IPS-20b (cell line): ENCODE results near the gene ENDOD1.

ENCODE experiments used
- H3K27ac ChIP-seq: one replicate; pipeline ENCODE4 v1.5.1; 2013; ENCODE audit warnings: low read length
- H3K27me3 ChIP-seq: 2 replicates; pipeline ENCODE4 v1.6.1; 2013; ENCODE audit warnings: mild to moderate bottlenecking, low read length, inconsistent platforms; ENCODE audit not compliant: insufficient read depth
- H3K36me3 ChIP-seq: 2 replicates; pipeline ENCODE4 v1.6.1; 2013; ENCODE audit warnings: low read depth, mild to moderate bottlenecking, inconsistent platforms, low read length, moderate library complexity; ENCODE audit not compliant: insufficient read depth
- H3K4me1 ChIP-seq: 2 replicates; pipeline ENCODE4 v1.6.1; 2013; ENCODE audit warnings: mild to moderate bottlenecking, control low read depth, inconsistent platforms, low read length, moderate library complexity; ENCODE audit not compliant: insufficient read depth
- H3K4me3 ChIP-seq: 2 replicates; pipeline ENCODE4 v1.5.1; 2013; ENCODE audit warnings: mild to moderate bottlenecking, low read length, inconsistent platforms
- H3K9ac ChIP-seq: 2 replicates; pipeline ENCODE4 v1.6.1; 2013; ENCODE audit warnings: low read depth, mild to moderate bottlenecking, inconsistent platforms, low read length, moderate library complexity
- H3K9me3 ChIP-seq: 2 replicates; pipeline ENCODE4 v1.6.1; 2013; ENCODE audit warnings: mild to moderate bottlenecking, low read depth, low read length, inconsistent platforms; ENCODE audit not compliant: insufficient read depth

The ENDOD1 gene

DNA sequence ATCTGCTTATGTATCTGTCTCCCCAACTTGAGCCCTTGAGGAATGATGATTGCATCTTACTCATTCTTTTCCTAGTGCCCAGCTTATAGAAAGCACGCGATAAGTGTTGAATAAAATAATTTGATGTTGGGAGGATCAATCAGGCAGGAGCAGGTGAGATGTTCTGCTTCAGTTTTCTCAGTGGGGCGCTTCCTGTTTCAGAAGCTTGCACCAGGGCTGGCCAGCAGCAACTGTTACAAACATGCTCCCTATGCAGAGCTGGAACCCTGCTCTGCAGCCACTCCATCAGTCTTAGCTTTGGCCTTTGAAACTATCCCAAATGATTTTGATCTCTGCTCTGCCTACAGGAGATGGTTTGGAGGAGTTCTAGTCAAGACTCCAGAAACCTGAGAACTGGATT, 3.9 kb downstream of the ENDOD1 start:
- Histone ChIP-seq H3K9me3 (no peaks in the 10 kb centered on the region), H3K36me3 (no peaks in the 10 kb centered on the region), H3K27ac (no peak overlapping the region), H3K9ac (no peak overlapping the region), H3K4me1 (peaks cover 14% of the 10 kb centered on the region; the same call in 1 of the 2 replicates), H3K27me3 (peaks cover 40% of the 10 kb centered on the region), H3K4me3 (no peak overlapping the region)

DNA sequence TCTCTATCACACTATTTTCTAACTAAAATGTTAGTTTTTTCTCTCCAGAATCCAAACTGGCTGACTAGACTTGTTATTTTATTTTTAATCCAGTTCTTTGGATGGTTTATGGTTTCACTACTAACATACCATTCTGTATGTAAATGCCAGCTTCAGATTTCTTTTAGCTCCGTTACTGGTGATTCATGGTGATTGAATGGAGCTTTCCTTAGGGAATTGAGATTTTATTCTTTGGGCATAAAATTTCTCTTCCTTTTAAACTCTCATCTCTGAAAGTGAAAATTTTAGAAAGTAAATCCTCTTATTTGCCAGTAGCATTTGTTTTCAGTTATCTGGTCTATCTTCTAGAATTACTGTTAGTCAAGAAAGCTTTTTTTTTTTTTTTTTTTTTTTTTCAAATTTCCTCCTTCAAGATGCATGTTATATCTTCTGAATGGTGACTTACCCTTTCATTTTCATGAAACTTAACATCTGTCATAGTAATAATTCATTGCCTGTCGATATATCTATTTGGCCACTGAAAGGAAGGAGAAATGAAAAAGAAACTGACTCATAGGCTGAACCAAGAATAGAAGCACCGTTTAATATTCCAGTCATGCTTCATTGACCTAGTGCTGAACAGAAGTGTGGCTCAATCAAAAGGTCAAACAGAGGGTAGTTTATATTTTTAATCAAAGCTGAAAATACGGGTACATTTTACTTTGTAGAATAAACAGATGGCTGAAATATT, 6.4 kb downstream of the ENDOD1 start:
- Histone ChIP-seq H3K27me3 (peaks cover 18% of the 10 kb centered on the region), H3K9ac (no peak overlapping the region), H3K4me3 (no peak overlapping the region), H3K4me1 (peaks cover 7% of the 10 kb centered on the region; the same call in 1 of the 2 replicates), H3K9me3 (no peaks in the 10 kb centered on the region), H3K27ac (no peak overlapping the region), H3K36me3 (no peaks in the 10 kb centered on the region)

DNA sequence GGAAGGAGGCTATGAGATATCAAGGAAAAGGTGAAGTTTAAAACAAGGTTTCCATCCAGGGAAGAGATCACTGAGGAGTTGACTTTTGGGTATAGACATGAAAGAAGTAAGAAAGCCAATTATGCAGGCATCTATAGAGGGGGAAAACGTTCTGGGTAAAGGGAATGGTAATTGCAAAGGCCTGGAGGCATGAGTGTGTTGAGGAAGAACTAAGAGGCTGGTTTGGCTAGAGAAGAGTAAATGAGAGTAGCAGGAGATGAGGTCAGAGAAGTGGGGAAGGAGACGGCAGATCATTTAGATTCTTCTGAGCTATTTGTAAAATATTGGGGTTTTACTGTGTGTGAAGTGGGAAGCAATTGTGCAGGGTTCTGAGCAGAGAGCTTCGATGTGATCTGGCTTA, 7.6 kb downstream of the ENDOD1 start:
- Histone ChIP-seq H3K9me3 (no peaks in the 10 kb centered on the region), H3K36me3 (no peaks in the 10 kb centered on the region), H3K4me3 (no peak overlapping the region), H3K27ac (no peak overlapping the region), H3K27me3 (peaks cover 6% of the 10 kb centered on the region), H3K9ac (no peak overlapping the region), H3K4me1 (peaks cover 7% of the 10 kb centered on the region; the same call in 1 of the 2 replicates)

DNA sequence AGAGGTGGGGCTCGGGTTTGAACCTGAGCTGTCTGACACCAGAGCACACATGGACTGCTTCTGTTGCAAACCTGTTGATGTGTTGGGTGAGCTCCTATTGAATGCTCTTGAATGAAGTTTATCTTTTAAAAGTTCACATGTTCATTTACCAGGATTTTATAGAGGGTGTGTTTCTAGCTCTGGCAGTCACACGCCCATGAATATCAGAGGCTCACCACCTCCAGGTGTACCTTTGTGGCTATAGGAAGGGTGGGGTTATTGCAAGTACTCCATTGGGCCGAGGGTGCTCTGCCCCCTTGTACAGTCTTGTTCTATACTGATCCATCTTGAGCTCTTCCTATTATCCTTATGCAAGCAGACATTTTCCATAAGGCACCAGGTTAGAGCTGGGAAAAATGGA, 9.2 kb downstream of the ENDOD1 start:
- Histone ChIP-seq H3K4me1 (no peaks in the 10 kb centered on the region; the same call in 1 of the 2 replicates), H3K9me3 (no peaks in the 10 kb centered on the region), H3K27me3 (no peaks in the 10 kb centered on the region), H3K27ac (no peak overlapping the region), H3K4me3 (no peak overlapping the region), H3K9ac (no peak overlapping the region), H3K36me3 (no peaks in the 10 kb centered on the region)

DNA sequence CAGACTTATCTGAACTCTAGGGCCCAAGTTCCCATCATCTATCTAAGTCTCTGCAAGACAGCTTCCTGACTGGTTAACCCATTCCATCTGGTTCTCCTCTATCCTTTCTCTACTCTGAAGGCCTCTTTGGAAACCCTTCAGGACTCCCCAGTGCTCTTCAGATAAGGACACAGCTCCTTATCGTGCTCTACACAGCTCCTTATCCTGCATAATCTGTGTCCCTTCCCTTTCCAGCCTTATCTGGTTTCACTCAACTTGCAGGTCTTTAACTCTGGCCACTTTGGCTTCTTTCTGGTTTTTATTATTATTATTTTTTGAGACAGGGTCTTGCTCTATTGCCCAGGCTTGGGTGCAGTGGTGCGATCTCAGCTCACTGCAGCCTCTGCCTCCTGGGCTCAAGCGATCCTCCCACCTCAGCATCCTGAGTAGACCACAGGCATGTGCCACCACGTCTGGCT, 10.6 kb downstream of the ENDOD1 start:
- Histone ChIP-seq H3K27me3 (no peaks in the 10 kb centered on the region), H3K27ac (no peak overlapping the region), H3K4me1 (no peaks in the 10 kb centered on the region), H3K4me3 (no peak overlapping the region), H3K36me3 (no peaks in the 10 kb centered on the region), H3K9ac (no peak overlapping the region), H3K9me3 (no peaks in the 10 kb centered on the region)

DNA sequence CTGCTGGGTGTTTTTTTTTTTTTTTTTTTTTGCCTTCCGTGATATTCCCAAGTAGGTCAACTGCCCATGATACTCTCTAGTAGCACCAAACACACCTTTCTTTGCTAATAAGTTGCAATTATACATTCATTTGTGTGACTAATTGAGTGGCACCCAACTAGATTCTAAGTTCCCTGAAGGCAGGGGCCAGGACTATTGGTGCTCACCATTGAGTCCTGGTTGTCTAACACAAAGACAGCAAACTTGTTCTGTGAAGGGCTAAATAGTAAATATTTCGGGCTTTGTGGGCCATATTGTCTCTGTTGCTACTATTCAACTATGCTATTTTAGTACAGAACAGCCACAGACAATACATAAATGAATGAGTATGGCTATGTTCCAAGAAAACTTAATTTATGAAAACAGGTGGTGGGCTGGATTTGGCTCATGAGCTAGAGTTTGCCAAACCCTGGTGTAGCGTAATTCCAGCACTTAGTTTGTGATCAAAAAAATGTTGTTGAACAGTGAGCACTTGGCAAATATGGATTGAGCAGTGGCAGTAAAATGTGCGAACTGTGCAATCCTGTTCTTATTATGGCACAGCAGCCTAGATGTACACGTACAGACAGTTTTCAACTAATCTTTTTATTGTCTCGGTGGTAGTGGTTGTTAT, 11.3 kb downstream of the ENDOD1 start:
- H3K27me3 ChIP-seq = no peaks in the 10 kb centered on the region
- no peak overlapping the region for H3K9ac ChIP-seq
- H3K27ac ChIP-seq = no peak overlapping the region
- H3K4me1 ChIP-seq = no peaks in the 10 kb centered on the region
- H3K4me3 ChIP-seq = no peak overlapping the region
- no peaks in the 10 kb centered on the region for H3K9me3 ChIP-seq
- H3K36me3 ChIP-seq = no peaks in the 10 kb centered on the region

DNA sequence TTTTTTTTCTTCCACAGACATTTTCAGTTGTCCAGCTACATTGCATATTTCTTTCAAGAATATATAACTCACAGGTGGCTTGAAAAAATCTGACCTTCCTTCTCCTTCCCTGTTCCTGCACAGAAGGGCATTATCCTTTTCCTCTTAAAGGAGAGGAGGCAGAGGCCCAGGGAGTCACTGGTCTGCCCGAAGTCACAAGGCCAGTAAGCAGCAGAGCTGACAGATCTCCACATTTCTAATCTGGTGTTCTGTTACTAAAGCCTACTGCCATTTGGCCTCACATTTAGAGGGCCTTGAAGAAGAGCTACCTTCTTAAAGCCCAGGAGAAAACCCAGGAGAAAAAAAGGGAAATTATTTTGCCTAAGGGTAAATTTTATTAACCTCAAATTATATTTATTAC, 12.3 kb downstream of the ENDOD1 start:
- Histone ChIP-seq H3K4me1 (no peaks in the 10 kb centered on the region; the same call in 1 of the 2 replicates), H3K9me3 (no peaks in the 10 kb centered on the region), H3K27ac (no peak overlapping the region)

DNA sequence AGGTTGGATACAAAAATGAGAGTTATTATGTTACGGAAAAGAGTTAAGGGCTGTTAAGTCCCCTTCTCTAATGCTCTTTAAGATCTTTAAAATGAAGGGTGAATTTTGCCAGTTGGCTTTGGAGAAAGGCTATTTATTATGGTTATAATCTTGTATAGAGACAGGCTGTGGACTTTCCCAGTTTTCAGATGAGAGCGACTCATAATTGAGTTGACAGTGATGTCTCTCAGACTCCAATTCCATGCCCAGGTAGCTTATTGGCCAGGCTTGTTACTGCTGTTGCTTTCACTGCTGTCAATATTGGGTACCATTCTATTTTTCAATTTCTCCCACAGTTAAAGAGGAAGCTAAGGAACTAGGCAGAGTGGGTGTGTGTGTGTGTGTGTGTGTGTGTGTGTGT, 13.1 kb downstream of the ENDOD1 start:
- Histone ChIP-seq H3K4me1 (no peaks in the 10 kb centered on the region; the same call in 1 of the 2 replicates), H3K36me3 (no peaks in the 10 kb centered on the region), H3K4me3 (no peak overlapping the region), H3K27ac (no peak overlapping the region), H3K9ac (no peak overlapping the region), H3K9me3 (no peaks in the 10 kb centered on the region), H3K27me3 (no peaks in the 10 kb centered on the region)

More for the DNA sequence above, 12.3 kb downstream of the ENDOD1 start:
- Histone ChIP-seq H3K9ac (no peak overlapping the region), H3K36me3 (no peaks in the 10 kb centered on the region), H3K4me3 (no peak overlapping the region), H3K27me3 (no peaks in the 10 kb centered on the region)

DNA sequence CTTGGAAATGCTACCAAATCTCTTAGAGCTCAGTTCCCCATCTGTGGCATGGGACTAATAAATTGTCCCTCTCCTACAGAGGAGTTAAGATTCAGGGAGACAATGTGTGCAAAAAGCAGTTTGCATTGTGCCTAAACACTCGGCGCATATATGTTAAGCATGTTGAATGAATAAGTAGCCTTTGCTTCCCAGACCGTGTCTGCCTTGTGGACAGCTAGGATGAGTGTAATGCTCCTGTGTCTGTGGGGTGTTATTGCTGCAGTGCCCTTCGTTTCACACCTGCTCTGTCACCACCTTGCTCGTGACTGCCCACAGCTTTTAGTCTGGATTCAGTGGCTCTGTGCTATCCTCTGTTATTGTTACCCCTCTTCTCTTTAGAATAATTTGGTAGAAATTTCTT, 14.1 kb downstream of the ENDOD1 start:
- Histone ChIP-seq H3K27me3 (no peaks in the 10 kb centered on the region), H3K4me1 (peaks cover 3% of the 10 kb centered on the region), H3K9me3 (no peaks in the 10 kb centered on the region), H3K36me3 (no peaks in the 10 kb centered on the region), H3K4me3 (no peak overlapping the region), H3K9ac (no peak overlapping the region), H3K27ac (no peak overlapping the region)

DNA sequence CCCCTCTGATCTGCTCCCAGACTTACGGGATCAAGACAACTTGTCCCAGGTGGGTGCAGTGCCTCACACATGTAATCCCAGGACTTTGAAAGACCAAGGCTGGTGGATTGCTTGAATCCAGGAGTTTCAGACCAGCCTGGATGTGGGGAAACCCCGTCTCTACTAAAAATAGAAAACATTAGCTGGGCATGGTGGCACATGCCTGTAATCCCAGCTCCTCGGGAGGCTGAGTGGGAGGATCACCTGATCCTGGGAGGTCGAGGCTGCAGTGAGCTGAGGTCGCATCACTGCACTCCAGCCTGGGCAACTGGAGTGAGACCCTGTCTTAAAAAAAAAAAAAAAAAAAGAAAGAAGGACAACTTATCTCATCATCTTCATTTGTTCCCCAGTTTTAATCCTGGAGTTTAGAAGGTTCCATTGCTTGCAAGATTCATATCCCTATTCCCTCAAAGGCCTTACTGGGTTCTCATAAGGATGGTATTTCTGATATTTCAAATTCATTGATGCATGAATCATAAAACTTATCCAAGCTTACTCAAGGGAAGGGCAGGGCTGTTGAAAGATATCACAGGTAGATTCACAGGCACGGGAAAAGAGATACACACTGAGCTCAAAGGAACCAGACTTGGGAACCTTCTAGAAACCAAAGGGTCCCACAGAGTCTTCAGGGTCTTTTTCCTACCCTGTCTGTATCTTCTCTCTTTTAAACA, 14.6 kb downstream of the ENDOD1 start:
- Histone ChIP-seq H3K36me3 (no peaks in the 10 kb centered on the region), H3K9ac (no peak overlapping the region), H3K27me3 (no peaks in the 10 kb centered on the region), H3K27ac (no peak overlapping the region), H3K4me3 (no peak overlapping the region), H3K4me1 (peaks cover 4% of the 10 kb centered on the region), H3K9me3 (no peaks in the 10 kb centered on the region)

DNA sequence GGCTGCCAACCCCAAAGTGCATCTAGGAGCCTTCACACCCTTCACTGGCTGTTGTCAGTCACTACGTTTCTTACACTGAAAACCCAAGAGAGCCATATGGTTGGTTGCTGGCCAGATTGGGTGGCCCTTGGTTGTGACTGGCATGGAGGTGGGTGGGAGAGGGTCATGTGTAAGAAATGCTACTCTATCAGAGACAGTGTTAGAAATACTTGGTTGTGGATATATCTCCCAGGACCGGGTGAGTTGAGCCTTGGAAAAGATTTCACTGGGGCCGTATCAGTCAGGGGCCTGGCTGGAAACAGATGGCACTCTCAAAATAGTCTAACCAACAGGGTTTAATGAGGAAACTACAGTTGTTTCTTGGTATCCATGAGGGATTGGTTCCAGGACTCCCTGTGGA, 15.2 kb downstream of the ENDOD1 start:
- H3K27me3 ChIP-seq = no peaks in the 10 kb centered on the region
- no peaks in the 10 kb centered on the region for H3K9me3 ChIP-seq
- H3K4me1 ChIP-seq = peaks cover 4% of the 10 kb centered on the region
- H3K36me3 ChIP-seq = no peaks in the 10 kb centered on the region
- H3K9ac ChIP-seq = no peak overlapping the region
- H3K4me3 ChIP-seq = no peak overlapping the region
- H3K27ac ChIP-seq = no peak overlapping the region
